ENCODE results near the gene ABR. TPM values are rescaled to one million over a fixed set of nuclear protein-coding genes. Genes with fewer than 3 reads are reported as not detected.
A peak's percentile ranks its signal among the peaks of the same experiment; 100 is the strongest.

The ABR gene
- total and polyA plus RNA-seq, 7 donors = 30.4 to 146 (median 79.3) TPM

DNA sequence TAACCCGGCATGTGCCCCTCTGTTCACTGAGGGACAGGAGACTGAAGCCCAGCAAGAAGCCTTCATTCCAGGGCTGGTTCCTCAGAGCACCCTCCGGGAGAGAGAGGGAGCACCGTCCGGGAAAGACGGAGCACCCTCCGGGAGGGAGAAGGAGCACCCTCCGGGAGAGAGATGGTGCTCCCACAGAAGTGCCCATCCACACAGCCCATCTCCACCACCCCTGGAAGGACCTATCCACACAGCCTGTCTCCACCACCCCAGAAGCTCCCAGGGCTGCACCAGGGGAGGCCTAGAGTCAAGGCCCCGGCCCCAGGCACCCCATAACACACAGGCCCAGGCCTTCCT is 88.6 kb downstream of the ABR start:
- WGBS, 2 donors = 89% methylated on average over 8 of the region's 8 CpGs
- TF ChIP-seq, protein P1, sequence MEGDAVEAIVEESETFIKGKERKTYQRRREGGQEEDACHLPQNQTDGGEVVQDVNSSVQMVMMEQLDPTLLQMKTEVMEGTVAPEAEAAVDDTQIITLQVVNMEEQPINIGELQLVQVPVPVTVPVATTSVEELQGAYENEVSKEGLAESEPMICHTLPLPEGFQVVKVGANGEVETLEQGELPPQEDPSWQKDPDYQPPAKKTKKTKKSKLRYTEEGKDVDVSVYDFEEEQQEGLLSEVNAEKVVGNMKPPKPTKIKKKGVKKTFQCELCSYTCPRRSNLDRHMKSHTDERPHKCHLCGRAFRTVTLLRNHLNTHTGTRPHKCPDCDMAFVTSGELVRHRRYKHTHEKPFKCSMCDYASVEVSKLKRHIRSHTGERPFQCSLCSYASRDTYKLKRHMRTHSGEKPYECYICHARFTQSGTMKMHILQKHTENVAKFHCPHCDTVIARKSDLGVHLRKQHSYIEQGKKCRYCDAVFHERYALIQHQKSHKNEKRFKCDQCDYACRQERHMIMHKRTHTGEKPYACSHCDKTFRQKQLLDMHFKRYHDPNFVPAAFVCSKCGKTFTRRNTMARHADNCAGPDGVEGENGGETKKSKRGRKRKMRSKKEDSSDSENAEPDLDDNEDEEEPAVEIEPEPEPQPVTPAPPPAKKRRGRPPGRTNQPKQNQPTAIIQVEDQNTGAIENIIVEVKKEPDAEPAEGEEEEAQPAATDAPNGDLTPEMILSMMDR (IDR thresholded peaks at IDR 0.05) = no peak
- no peak for TF ChIP-seq POLR2AphosphoS5 (IDR thresholded peaks at IDR 0.05)
- no peak for TF ChIP-seq POLR2A (IDR thresholded peaks at IDR 0.05)
- TF ChIP-seq EP300 (IDR thresholded peaks at IDR 0.05) = no peak
- no peak for DNase-seq
- intact Hi-C loops (cut with DNase I) = no loop called here
- Histone ChIP-seq H3K4me3 (no peak overlapping the region), H3K27ac (peak overlapping the region in 1 of 4 donors; percentile 88), H3K36me3 (peaks cover 0 to 59% (median 24%) of the 10 kb centered on the region in 4 donors), H3K4me1 (peaks cover 0 to 20% (median 18%) of the 10 kb centered on the region in 4 donors), H3K9me3 (no peaks in the 10 kb centered on the region), H3K27me3 (no peaks in the 10 kb centered on the region)

DNA sequence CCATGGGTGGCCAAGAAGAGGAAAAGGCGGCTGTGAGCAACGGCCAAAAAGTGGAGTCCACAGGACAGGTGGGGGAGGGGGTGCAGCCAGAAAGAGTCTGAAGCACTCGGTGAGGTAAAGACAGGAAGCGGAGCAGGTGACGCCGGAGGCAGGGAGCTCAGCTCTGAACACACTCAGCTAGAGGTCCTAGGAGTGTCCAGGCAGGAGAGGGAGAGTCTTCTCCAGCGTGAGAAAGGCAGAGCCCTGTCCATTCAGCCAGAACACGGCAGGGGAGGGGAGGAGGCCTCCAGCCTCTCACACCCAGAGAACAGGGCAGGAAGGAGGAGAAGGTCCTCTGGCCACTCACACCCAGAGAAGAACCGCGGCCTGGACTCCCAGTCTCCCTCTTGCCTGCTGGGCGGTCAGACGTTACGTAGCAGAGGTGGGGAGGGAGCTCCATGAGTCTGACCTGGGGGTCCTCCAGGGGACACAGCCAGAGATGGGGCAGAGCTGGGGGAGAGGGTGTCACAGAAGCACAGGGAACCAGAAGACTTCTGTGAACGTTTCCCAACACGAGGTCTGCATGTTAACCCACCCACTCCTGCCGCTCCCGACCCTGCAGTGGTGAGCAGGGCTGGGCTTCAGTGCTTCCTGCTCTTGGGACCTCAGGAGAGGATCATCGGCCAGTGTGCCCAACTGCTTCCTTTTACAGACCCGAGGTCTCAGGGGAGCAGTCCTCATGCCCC is 89.2 kb downstream of the ABR start:
- Histone ChIP-seq H3K27ac (peak overlapping the region in 1 of 4 donors; percentile 88), H3K4me1 (peaks cover 0 to 20% (median 18%) of the 10 kb centered on the region in 4 donors), H3K4me3 (no peak overlapping the region), H3K36me3 (peaks cover 0 to 53% (median 24%) of the 10 kb centered on the region in 4 donors), H3K27me3 (no peaks in the 10 kb centered on the region), H3K9me3 (no peaks in the 10 kb centered on the region)
- no peak for DNase-seq
- WGBS, 2 donors = 83 to 85% methylated on average over 19 of the region's 19 CpGs
- TF ChIP-seq, protein P1 (IDR thresholded peaks at IDR 0.05) = no peak
- TF ChIP-seq POLR2A (IDR thresholded peaks at IDR 0.05) (no peak), POLR2AphosphoS5 (IDR thresholded peaks at IDR 0.05) (no peak)
- intact Hi-C loops (cut with DNase I) = no loop called here

DNA sequence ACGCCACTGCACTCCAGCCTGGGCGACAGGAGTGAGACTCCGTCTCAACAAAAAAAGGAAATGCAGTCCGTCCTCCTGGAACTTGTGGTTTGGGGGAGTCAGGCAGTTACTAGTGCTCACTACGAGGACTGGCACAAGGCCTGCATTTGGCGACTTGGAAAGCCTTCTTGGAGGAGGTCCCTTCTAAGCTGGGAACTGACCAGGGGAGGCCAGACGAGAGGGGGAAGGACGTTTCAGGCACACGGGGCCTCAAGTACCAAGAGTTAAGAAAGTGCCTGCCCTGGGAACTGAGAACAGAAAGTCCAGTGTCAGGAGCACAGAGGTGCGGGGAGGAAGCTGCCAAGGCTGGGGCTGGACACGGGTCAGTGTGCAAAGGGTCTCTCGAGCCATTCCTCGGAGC is 89.9 kb downstream of the ABR start:
- peak overlapping the region in 1 of 4 donors; percentile 88 for H3K27ac ChIP-seq
- TF ChIP-seq, protein P1 (IDR thresholded peaks at IDR 0.05) = no peak
- TF ChIP-seq EP300 (IDR thresholded peaks at IDR 0.05) (no peak), POLR2A (IDR thresholded peaks at IDR 0.05) (no peak), POLR2AphosphoS5 (IDR thresholded peaks at IDR 0.05) (no peak)
- intact Hi-C loops (cut with DNase I) = no loop called here
- peaks cover 0 to 47% (median 22%) of the 10 kb centered on the region in 4 donors for H3K36me3 ChIP-seq
- DNase-seq = no peak
- no peak overlapping the region for H3K4me3 ChIP-seq
- no peaks in the 10 kb centered on the region for H3K9me3 ChIP-seq
- H3K4me1 ChIP-seq = peaks cover 0 to 20% (median 18%) of the 10 kb centered on the region in 4 donors
- no peaks in the 10 kb centered on the region for H3K27me3 ChIP-seq
- 86 to 88% methylated on average over 13 of the region's 13 CpGs for WGBS, 2 donors

DNA sequence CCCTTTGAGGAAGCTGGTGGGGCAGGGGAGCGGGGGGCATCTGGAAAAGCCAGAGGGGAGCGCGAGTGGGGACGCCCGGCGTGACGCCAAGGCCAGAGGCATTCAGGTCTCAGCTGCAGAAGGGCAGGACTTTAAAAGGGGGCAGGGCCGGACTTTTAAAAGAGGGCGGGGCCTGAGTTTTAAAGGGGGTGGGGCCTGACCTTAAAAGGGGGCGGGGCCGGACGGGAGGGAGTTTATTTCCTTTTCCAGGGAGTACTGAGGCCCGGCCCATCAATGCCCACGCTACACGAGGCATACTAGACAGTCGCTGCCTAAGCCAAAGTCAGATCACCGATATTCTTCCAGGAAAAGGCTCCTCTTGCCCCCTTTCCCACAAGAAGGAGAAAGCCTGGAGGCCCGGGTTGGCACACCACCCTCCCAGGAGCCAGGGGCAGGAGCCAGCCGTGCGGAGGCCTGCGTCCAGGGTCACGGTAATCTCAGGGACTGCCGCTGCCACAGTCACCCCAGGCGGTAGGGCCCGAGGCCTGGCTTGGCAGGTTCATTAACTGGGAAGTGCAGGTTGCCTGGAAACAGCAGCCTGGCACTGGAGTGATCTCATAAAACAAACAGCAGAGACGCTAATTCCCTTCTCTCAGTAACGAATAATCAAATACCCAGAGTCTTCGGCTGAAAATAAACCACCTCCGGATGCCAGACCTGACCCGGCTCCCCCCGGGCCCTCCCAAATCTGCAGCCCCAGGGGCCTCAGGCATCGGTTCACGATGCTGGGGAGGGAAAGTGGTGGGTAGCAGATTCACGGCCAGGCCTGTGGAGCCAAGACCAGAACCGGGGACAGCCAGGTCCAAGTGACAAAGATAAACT is 92.2 kb downstream of the ABR start:
- TF ChIP-seq POLR2AphosphoS5 (IDR thresholded peaks at IDR 0.05) = no peak
- TF ChIP-seq EP300 (IDR thresholded peaks at IDR 0.05) = no peak
- no peak for TF ChIP-seq POLR2A (IDR thresholded peaks at IDR 0.05)
- TF ChIP-seq, protein P1 (IDR thresholded peaks at IDR 0.05) = no peak
- peaks cover 0 to 22% (median 19%) of the 10 kb centered on the region in 4 donors for H3K4me1 ChIP-seq

More for the DNA sequence above, 92.2 kb downstream of the ABR start:
- Histone ChIP-seq H3K36me3 (peaks cover 0 to 48% (median 18%) of the 10 kb centered on the region in 4 donors), H3K4me3 (no peak overlapping the region), H3K27ac (peak overlapping the region; percentile 77 to 88 (median 78)), H3K9me3 (no peaks in the 10 kb centered on the region), H3K27me3 (no peaks in the 10 kb centered on the region)
- WGBS, 2 donors = 16 to 63% methylated on average over 35 of the region's 35 CpGs
- DNase-seq = peak; percentile 85
- intact Hi-C loops (cut with DNase I) = no loop called here
